ENCODE results near the gene MLLT3. TPM values are rescaled to one million over a fixed set of nuclear protein-coding genes. Genes with fewer than 3 reads are reported as not detected.

Gene MLLT3
- total RNA-seq, 2 experiments from 2014 or later, result 55.9 to 56.4 TPM

- ATAC-seq (no peak), DNase-seq (no peak)
- Mint-ChIP-seq H3K9me3 (ENCODE audit: low read depth) (no peaks in the 10 kb centered on the region), H3K27me3 (no peaks in the 10 kb centered on the region), H3K4me3 (no peak overlapping the region), H3K36me3 (peaks cover 48% of the 10 kb centered on the region), H3K4me1 (peaks cover 34% of the 10 kb centered on the region), H3K27ac (no peak overlapping the region)
- CTCF ChIA-PET, result interaction anchor here (0.8 kb wide), 2 partner anchors 28 to 405 kb away, joined by 3 read pairs; no protein-coding TSS in a partner anchor
Measured at GRCh38 chr9:20351715-20352114, 270.6 kb downstream of the MLLT3 start.

GRCh38 chr9:20349568-20349967 lies 272.7 kb downstream of the MLLT3 start:
- CTCF ChIA-PET, result no interaction called here
- DNase-seq (no peak), ATAC-seq (no peak)
- H3K27ac Mint-ChIP-seq, result no peak overlapping the region
- no peak overlapping the region for H3K4me3 Mint-ChIP-seq
- peaks cover 55% of the 10 kb centered on the region for H3K36me3 Mint-ChIP-seq
- H3K9me3 Mint-ChIP-seq (ENCODE audit: low read depth), result no peaks in the 10 kb centered on the region
- H3K4me1 Mint-ChIP-seq, result peaks cover 17% of the 10 kb centered on the region
- no peaks in the 10 kb centered on the region for H3K27me3 Mint-ChIP-seq

- peaks cover 26% of the 10 kb centered on the region for H3K36me3 Mint-ChIP-seq
- H3K27ac Mint-ChIP-seq, result no peak overlapping the region
- no peak overlapping the region for H3K4me3 Mint-ChIP-seq
- no peaks in the 10 kb centered on the region for H3K27me3 Mint-ChIP-seq
- no peak for DNase-seq
- peaks cover 6% of the 10 kb centered on the region for H3K4me1 Mint-ChIP-seq
- CTCF ChIA-PET, result no interaction called here
- no peaks in the 10 kb centered on the region for H3K9me3 Mint-ChIP-seq (ENCODE audit: low read depth)
- ATAC-seq, result peak; percentile 53
Measured at GRCh38 chr9:20343325-20343724, 279.0 kb downstream of the MLLT3 start.

GRCh38 chr9:20340511-20340861 lies 281.8 kb downstream of the MLLT3 start:
- Mint-ChIP-seq H3K27me3 (no peaks in the 10 kb centered on the region), H3K4me1 (peaks cover 19% of the 10 kb centered on the region), H3K9me3 (ENCODE audit: low read depth) (no peaks in the 10 kb centered on the region), H3K36me3 (peaks cover 14% of the 10 kb centered on the region), H3K4me3 (no peak overlapping the region), H3K27ac (no peak overlapping the region)
- ATAC-seq (no peak), DNase-seq (no peak)
- CTCF ChIA-PET, result interaction anchor here (1.5 kb wide), 1 partner anchor 19 kb away, joined by 3 read pairs; no protein-coding TSS in a partner anchor

GRCh38 chr9:20335668-20336332 lies 286.5 kb downstream of the MLLT3 start:
- CTCF ChIA-PET, result interaction anchor here (0.8 to 0.9 kb wide), 2 partner anchors 16 to 25 kb away, joined by 3 read pairs; no protein-coding TSS in a partner anchor
- Mint-ChIP-seq H3K27ac (peak overlapping the region; percentile 48), H3K36me3 (peaks cover 13% of the 10 kb centered on the region)

GRCh38 chr9:20333991-20334390 lies 288.3 kb downstream of the MLLT3 start:
- H3K27me3 Mint-ChIP-seq, result no peaks in the 10 kb centered on the region
- no peak for ATAC-seq
- peaks cover 43% of the 10 kb centered on the region for H3K4me1 Mint-ChIP-seq
- peaks cover 16% of the 10 kb centered on the region for H3K36me3 Mint-ChIP-seq
- H3K4me3 Mint-ChIP-seq, result no peak overlapping the region
- no peaks in the 10 kb centered on the region for H3K9me3 Mint-ChIP-seq (ENCODE audit: low read depth)
- CTCF ChIA-PET, result interaction anchor here (1.8 to 2.1 kb wide), 2 partner anchors 9 to 14 kb away, joined by 5 read pairs; no protein-coding TSS in a partner anchor
- H3K27ac Mint-ChIP-seq, result no peak overlapping the region
- DNase-seq, result no peak

More at GRCh38 chr9:20335668-20336332, 286.5 kb downstream of the MLLT3 start:
- no peak overlapping the region for H3K4me3 Mint-ChIP-seq
- peak; percentile 54 for ATAC-seq
- H3K27me3 Mint-ChIP-seq, result no peaks in the 10 kb centered on the region
- no peaks in the 10 kb centered on the region for H3K9me3 Mint-ChIP-seq (ENCODE audit: low read depth)
- DNase-seq, result no peak
- H3K4me1 Mint-ChIP-seq, result peaks cover 36% of the 10 kb centered on the region

- H3K4me1 Mint-ChIP-seq, result peaks cover 35% of the 10 kb centered on the region
- ATAC-seq, result peak; percentile 80
Measured at GRCh38 chr9:20331095-20331685, 291.1 kb downstream of the MLLT3 start.

GRCh38 chr9:20330688-20331087 lies 291.6 kb downstream of the MLLT3 start:
- Mint-ChIP-seq H3K27me3 (no peaks in the 10 kb centered on the region), H3K9me3 (ENCODE audit: low read depth) (no peaks in the 10 kb centered on the region), H3K4me3 (no peak overlapping the region), H3K4me1 (peaks cover 30% of the 10 kb centered on the region), H3K36me3 (peaks cover 16% of the 10 kb centered on the region), H3K27ac (no peak overlapping the region)
- CTCF ChIA-PET, result no interaction called here
- ATAC-seq (no peak), DNase-seq (no peak)

More at GRCh38 chr9:20331095-20331685, 291.1 kb downstream of the MLLT3 start:
- Mint-ChIP-seq H3K9me3 (ENCODE audit: low read depth) (no peaks in the 10 kb centered on the region), H3K27ac (no peak overlapping the region), H3K27me3 (no peaks in the 10 kb centered on the region), H3K4me3 (no peak overlapping the region), H3K36me3 (peaks cover 14% of the 10 kb centered on the region)
- no peak for DNase-seq
- CTCF ChIA-PET, result no interaction called here

GRCh38 chr9:20326516-20326915 lies 295.8 kb downstream of the MLLT3 start:
- Mint-ChIP-seq H3K27me3 (no peaks in the 10 kb centered on the region), H3K4me3 (no peak overlapping the region), H3K4me1 (peaks cover 35% of the 10 kb centered on the region), H3K9me3 (ENCODE audit: low read depth) (peaks cover 2% of the 10 kb centered on the region), H3K27ac (no peak overlapping the region), H3K36me3 (peaks cover 17% of the 10 kb centered on the region)
- DNase-seq, result no peak
- no peak for ATAC-seq
- CTCF ChIA-PET, result no interaction called here

- CTCF ChIA-PET, result interaction anchor here (1.2 kb wide), 1 partner anchor 9 kb away, joined by 5 read pairs; no protein-coding TSS in a partner anchor
- H3K36me3 Mint-ChIP-seq, result peaks cover 15% of the 10 kb centered on the region
- H3K27ac Mint-ChIP-seq, result no peak overlapping the region
- peaks cover 2% of the 10 kb centered on the region for H3K9me3 Mint-ChIP-seq (ENCODE audit: low read depth)
- ATAC-seq (no peak), DNase-seq (no peak)
- peaks cover 36% of the 10 kb centered on the region for H3K4me1 Mint-ChIP-seq
- H3K27me3 Mint-ChIP-seq, result no peaks in the 10 kb centered on the region
- H3K4me3 Mint-ChIP-seq, result no peak overlapping the region
Measured at GRCh38 chr9:20325008-20325407, 297.3 kb downstream of the MLLT3 start.

GRCh38 chr9:20322212-20322611 lies 300.1 kb downstream of the MLLT3 start:
- H3K36me3 Mint-ChIP-seq, result peaks cover 10% of the 10 kb centered on the region
- CTCF ChIA-PET, result interaction anchor here (1.3 to 2.2 kb wide), 4 partner anchors 18 to 376 kb away, joined by 3 to 9 read pairs (median 4); partner anchors contain the start of gene MLLT3
- H3K9me3 Mint-ChIP-seq (ENCODE audit: low read depth), result peaks cover 2% of the 10 kb centered on the region
- H3K27me3 Mint-ChIP-seq, result no peaks in the 10 kb centered on the region
- peak overlapping the region; percentile 68 for H3K27ac Mint-ChIP-seq
- H3K4me3 Mint-ChIP-seq, result no peak overlapping the region
- peaks cover 51% of the 10 kb centered on the region for H3K4me1 Mint-ChIP-seq
- ATAC-seq, result no peak
- no peak for DNase-seq

GRCh38 chr9:20321423-20322082 lies 300.7 kb downstream of the MLLT3 start:
- Mint-ChIP-seq H3K4me1 (peaks cover 51% of the 10 kb centered on the region), H3K27me3 (no peaks in the 10 kb centered on the region), H3K36me3 (peaks cover 12% of the 10 kb centered on the region), H3K27ac (peak overlapping the region; percentile 68), H3K9me3 (ENCODE audit: low read depth) (peaks cover 2% of the 10 kb centered on the region), H3K4me3 (peak overlapping the region; percentile 26)
- ATAC-seq (peak; percentile 80), DNase-seq (peak; percentile 83)
- CTCF ChIA-PET, result interaction anchor here (0.6 to 2.2 kb wide), 5 partner anchors 19 to 375 kb away, joined by 3 to 9 read pairs (median 3); partner anchors contain the start of gene MLLT3

- Mint-ChIP-seq H3K4me3 (no peak overlapping the region), H3K9me3 (ENCODE audit: low read depth) (peaks cover 2% of the 10 kb centered on the region), H3K4me1 (peaks cover 55% of the 10 kb centered on the region), H3K27me3 (no peaks in the 10 kb centered on the region), H3K36me3 (peaks cover 12% of the 10 kb centered on the region), H3K27ac (peak overlapping the region; percentile 68)
- CTCF ChIA-PET, result interaction anchor here (0.6 to 2.2 kb wide), 5 partner anchors 20 to 374 kb away, joined by 3 to 9 read pairs (median 3); partner anchors contain the start of gene MLLT3
- DNase-seq (no peak), ATAC-seq (no peak)
Measured at GRCh38 chr9:20320921-20321320, 301.4 kb downstream of the MLLT3 start.

Data from activated CD8-positive, alpha-beta memory T cell treated with anti-CD3 and anti-CD28 coated beads, Interleukin-2, amount 10 ng/mL, durations not matched to agents 7 days and 5 days (primary cell).